ENCODE results near the gene ZNF600.
"Not testable (repeated sequence)": the region's sequence is repeated elsewhere in the genome, so short reads cannot be mapped to it uniquely, and the experiment has no call there.

ZNF600 gene

GRCh38 chr19:52786464-52787354, at the start of gene ZNF600:
Gene ZNF600 (minus strand): TSS chr19:52786791. CDS start chr19:52778888, 7,903 bp downstream.
- peak in 8 of 10 donors; percentile 4 to 84 (median 48) for DNase-seq
- intact Hi-C loops (cut with DNase I) = not testable (repeated sequence)

GRCh38 chr19:52834289-52834688, 47.7 kb upstream of the ZNF600 start:
- DNase-seq; intact Hi-C loops (cut with DNase I): not testable (repeated sequence)

GRCh38 chr19:52833541-52833940, 47.0 kb upstream of the ZNF600 start:
- intact Hi-C loops (cut with DNase I); DNase-seq: not testable (repeated sequence)

GRCh38 chr19:52829866-52830265, 43.3 kb upstream of the ZNF600 start:
- DNase-seq; intact Hi-C loops (cut with DNase I): not testable (repeated sequence)

GRCh38 chr19:52825765-52826164, 39.2 kb upstream of the ZNF600 start:
- intact Hi-C loops (cut with DNase I) = no loop called here
- no peak for DNase-seq

- intact Hi-C loops (cut with DNase I) = no loop called here
- DNase-seq = no peak
Observed at GRCh38 chr19:52823676-52824075, 37.1 kb upstream of the ZNF600 start.

- intact Hi-C loops (cut with DNase I) = not testable (repeated sequence)
- peak; percentile 51 to 92 (median 62) for DNase-seq
Observed at GRCh38 chr19:52821204-52821960, 34.8 kb upstream of the ZNF600 start, which contains the start of gene ZNF28. Gene ZNF28 (minus strand): TSS chr19:52821633. CDS start chr19:52817958, 3,675 bp downstream.

- DNase-seq = peak in 3 of 10 donors; percentile 4 to 19 (median 16)
- intact Hi-C loops (cut with DNase I) = not testable (repeated sequence)
Observed at GRCh38 chr19:52820472-52821203, 34.0 kb upstream of the ZNF600 start.

GRCh38 chr19:52809801-52810200, 23.2 kb upstream of the ZNF600 start:
- intact Hi-C loops (cut with DNase I) = no loop called here
- DNase-seq = peak in 2 of 10 donors; percentile 8 to 81

- DNase-seq; intact Hi-C loops (cut with DNase I): not testable (repeated sequence)
Observed at GRCh38 chr19:52799950-52800640, 13.5 kb upstream of the ZNF600 start.

GRCh38 chr19:52789440-52789839, 2.8 kb upstream of the ZNF600 start:
- intact Hi-C loops (cut with DNase I) = no loop called here
- peak in 1 of 10 donors; percentile 17 for DNase-seq

GRCh38 chr19:52786078-52786463, 520 bp downstream of the ZNF600 start:
- intact Hi-C loops (cut with DNase I) = no loop called here

GRCh38 chr19:52785506-52785905, 1.1 kb downstream of the ZNF600 start:
- DNase-seq = no peak
- intact Hi-C loops (cut with DNase I) = no loop called here

More at GRCh38 chr19:52786078-52786463, 520 bp downstream of the ZNF600 start:
- DNase-seq = no peak

GRCh38 chr19:52782864-52783263, 3.7 kb downstream of the ZNF600 start:
- DNase-seq = not testable (repeated sequence)

GRCh38 chr19:52778811-52779210, 7.8 kb downstream of the ZNF600 start:
- intact Hi-C loops (cut with DNase I) = no loop called here
- no peak for DNase-seq

More at GRCh38 chr19:52782864-52783263, 3.7 kb downstream of the ZNF600 start:
- intact Hi-C loops (cut with DNase I) = not testable (repeated sequence)

- intact Hi-C loops (cut with DNase I); DNase-seq: not testable (repeated sequence)
Observed at GRCh38 chr19:52756447-52756846, 30.1 kb downstream of the ZNF600 start.

- intact Hi-C loops (cut with DNase I) = no loop called here
- DNase-seq = no peak
Observed at GRCh38 chr19:52749780-52750179, 36.8 kb downstream of the ZNF600 start.

GRCh38 chr19:52748336-52748950, 38.1 kb downstream of the ZNF600 start:
- DNase-seq = no peak
- intact Hi-C loops (cut with DNase I) = no loop called here

GRCh38 chr19:52745919-52746318, 40.7 kb downstream of the ZNF600 start:
- DNase-seq; intact Hi-C loops (cut with DNase I): not testable (repeated sequence)

Measured in posterior cingulate gyrus (tissue), 11 donors.